Small intestine (tissue), 7 donors: ENCODE results near the gene GTF2A1. TPM values are rescaled to one million over a fixed set of nuclear protein-coding genes. Genes with fewer than 3 reads are reported as not detected.

ENCODE experiments used
- DNase-seq, 2 donors: peaks; one replicate each; pipeline versions ENCODE4 v3.0.0 to v3.0.0-alpha.2; 2013
- FAIRE-seq: peaks from 2 replicates; lab custom pipeline; 2012; peaks lifted over from hg19 to GRCh38; lab: Jason Lieb, UNC
- H3K27ac ChIP-seq, 3 donors: one replicate each; pipeline ENCODE4 v1.5.1; 2013; ENCODE audit warnings: low read length in 2 of 3, mild to moderate bottlenecking in 2 of 3, control low read depth in 1 of 3, inconsistent platforms in 1 of 3, low read depth in 1 of 3, moderate library complexity in 1 of 3
- H3K27me3 ChIP-seq, 3 donors: one replicate each; pipeline ENCODE4 v1.6.1; 2013; ENCODE audit warnings: low read length in 3 of 3, inconsistent platforms in 1 of 3; ENCODE audit not compliant: control insufficient read depth in 3 of 3, insufficient read depth in 3 of 3
- H3K36me3 ChIP-seq, 3 donors: one replicate each; pipeline ENCODE4 v1.6.1; 2013; ENCODE audit warnings: low read length in 3 of 3, inconsistent platforms in 1 of 3, low read depth in 1 of 3, mild to moderate bottlenecking in 1 of 3, moderate library complexity in 1 of 3; ENCODE audit not compliant: control insufficient read depth in 3 of 3, insufficient read depth in 2 of 3
- H3K4me1 ChIP-seq, 3 donors: one replicate each; pipeline ENCODE4 v1.6.1; 2013; ENCODE audit warnings: low read length in 2 of 3, inconsistent platforms in 1 of 3, low read depth in 1 of 3, mild to moderate bottlenecking in 1 of 3, moderate library complexity in 1 of 3; ENCODE audit not compliant: control insufficient read depth in 3 of 3, insufficient read depth in 2 of 3
- H3K4me3 ChIP-seq, 3 donors: one replicate each; pipeline ENCODE4 v1.5.1; 2013; ENCODE audit warnings: low read length in 3 of 3, control low read depth in 1 of 3, inconsistent platforms in 1 of 3, low read depth in 1 of 3, mild to moderate bottlenecking in 1 of 3, moderate library complexity in 1 of 3
- H3K9me3 ChIP-seq, 2 donors: one replicate each; pipeline ENCODE4 v1.6.1; 2013; ENCODE audit warnings: low read depth in 1 of 2, low read length in 1 of 2; ENCODE audit not compliant: control insufficient read depth in 2 of 2, insufficient read depth in 1 of 2
- WGBS, 3 donors: extraction: QIAGEN DNeasy Blood & Tissue Kit; methylation state at CpG; one replicate each; pipeline ENCODE4 v1.1.7; 2013; 5-methylcytosine and 5-hydroxymethylcytosine counted together
- polyA plus RNA-seq, 4 donors: library from polyadenylated mRNA; stranded (reverse) in 3 of 4; unstranded in 1 of 4; fragments of 200-250 nt in 3 of 4; fragments of 120-200 nt in 1 of 4; gene quantifications; one replicate each; pipeline versions ENCODE4 v1.2.1 to v1.2.3, GENCODE V29; 2013
- donor health status: healthy with polysubstance abuse.
- donor health status: control.
- donor health status: control.
- donor health status: Bipolar disorder and iron deficiency.
- donor health status: healthy.

The GTF2A1 gene
- polyA plus RNA-seq, 4 donors = 4.9 to 19.1 (median 7.9) TPM

GRCh38 chr14:81161088-81161487, 59.7 kb downstream of the GTF2A1 start:
- no peak for FAIRE-seq
- H3K4me1 ChIP-seq = no peaks in the 10 kb centered on the region
- no peaks in the 10 kb centered on the region for H3K9me3 ChIP-seq
- no peak overlapping the region for H3K27ac ChIP-seq
- no peak overlapping the region for H3K4me3 ChIP-seq
- no peaks in the 10 kb centered on the region for H3K27me3 ChIP-seq
- no peak for DNase-seq
- H3K36me3 ChIP-seq = no peaks in the 10 kb centered on the region
- WGBS, 3 donors = 82 to 87% (median 85%) methylated on average over 7 of the region's 7 CpGs

GRCh38 chr14:81157431-81157830, 63.3 kb downstream of the GTF2A1 start:
- no peaks in the 10 kb centered on the region for H3K9me3 ChIP-seq
- H3K4me1 ChIP-seq = no peaks in the 10 kb centered on the region
- H3K36me3 ChIP-seq = no peaks in the 10 kb centered on the region
- no peak overlapping the region for H3K4me3 ChIP-seq
- 75 to 86% (median 79%) methylated on average over 1 of the region's 1 CpG for WGBS, 3 donors
- DNase-seq (no peak), FAIRE-seq (no peak)
- no peaks in the 10 kb centered on the region for H3K27me3 ChIP-seq
- H3K27ac ChIP-seq = no peak overlapping the region

- no peak for DNase-seq
- no peaks in the 10 kb centered on the region for H3K9me3 ChIP-seq
- H3K27me3 ChIP-seq = no peaks in the 10 kb centered on the region
- no peak for FAIRE-seq
- no peaks in the 10 kb centered on the region for H3K36me3 ChIP-seq
- H3K27ac ChIP-seq = no peak overlapping the region
- H3K4me1 ChIP-seq = no peaks in the 10 kb centered on the region
- 72 to 77% (median 76%) methylated on average over 1 of the region's 1 CpG for WGBS, 3 donors
- H3K4me3 ChIP-seq = no peak overlapping the region
Observed at GRCh38 chr14:81153187-81153586, 67.6 kb downstream of the GTF2A1 start.

- Histone ChIP-seq H3K27me3 (no peaks in the 10 kb centered on the region), H3K27ac (no peak overlapping the region), H3K9me3 (no peaks in the 10 kb centered on the region), H3K4me1 (no peaks in the 10 kb centered on the region), H3K36me3 (no peaks in the 10 kb centered on the region), H3K4me3 (no peak overlapping the region)
- no peak for DNase-seq
- 20 to 44% (median 23%) methylated on average over 4 of the region's 4 CpGs for WGBS, 3 donors
- FAIRE-seq = no peak
Observed at GRCh38 chr14:81148635-81149034, 72.1 kb downstream of the GTF2A1 start.

GRCh38 chr14:81147140-81147897, 73.4 kb downstream of the GTF2A1 start:
- DNase-seq (no peak), FAIRE-seq (no peak)
- Histone ChIP-seq H3K36me3 (no peaks in the 10 kb centered on the region), H3K27me3 (no peaks in the 10 kb centered on the region), H3K4me3 (no peak overlapping the region), H3K27ac (no peak overlapping the region), H3K4me1 (no peaks in the 10 kb centered on the region), H3K9me3 (no peaks in the 10 kb centered on the region)
- WGBS, 3 donors = 42 to 65% (median 51%) methylated on average over 2 of the region's 2 CpGs

- 8 to 38% (median 33%) methylated on average over 3 of the region's 3 CpGs for WGBS, 3 donors
- no peaks in the 10 kb centered on the region for H3K9me3 ChIP-seq
- no peaks in the 10 kb centered on the region for H3K36me3 ChIP-seq
- no peaks in the 10 kb centered on the region for H3K27me3 ChIP-seq
- H3K4me1 ChIP-seq = no peaks in the 10 kb centered on the region
- H3K4me3 ChIP-seq = no peak overlapping the region
- FAIRE-seq = no peak
- peak in 1 of 2 donors; percentile 8 for DNase-seq
- peak overlapping the region in 1 of 3 donors; percentile 14 for H3K27ac ChIP-seq
Observed at GRCh38 chr14:81144824-81145603, 75.7 kb downstream of the GTF2A1 start.

- H3K36me3 ChIP-seq = no peaks in the 10 kb centered on the region
- no peaks in the 10 kb centered on the region for H3K27me3 ChIP-seq
- H3K4me1 ChIP-seq = no peaks in the 10 kb centered on the region
- FAIRE-seq (no peak), DNase-seq (no peak)
- no peaks in the 10 kb centered on the region for H3K9me3 ChIP-seq
- WGBS, 3 donors = 96 to 98% (median 96%) methylated on average over 8 of the region's 8 CpGs
- no peak overlapping the region for H3K4me3 ChIP-seq
- H3K27ac ChIP-seq = no peak overlapping the region
Observed at GRCh38 chr14:81143793-81144192, 77.0 kb downstream of the GTF2A1 start.

- H3K36me3 ChIP-seq = no peaks in the 10 kb centered on the region
- H3K4me1 ChIP-seq = no peaks in the 10 kb centered on the region
- H3K27me3 ChIP-seq = no peaks in the 10 kb centered on the region
- DNase-seq (no peak), FAIRE-seq (no peak)
- 50 to 74% (median 72%) methylated on average over 2 of the region's 2 CpGs for WGBS, 3 donors
- H3K27ac ChIP-seq = no peak overlapping the region
- H3K4me3 ChIP-seq = no peak overlapping the region
- no peaks in the 10 kb centered on the region for H3K9me3 ChIP-seq
Observed at GRCh38 chr14:81141426-81141825, 79.3 kb downstream of the GTF2A1 start.
